GM12801 (cell line): ENCODE measurements around the gene MELTF.

Experiments used
- TF ChIP-seq, protein P1 (sequence below): IDR thresholded peaks from one replicate; pipeline ENCODE4 v1.5.1; 2011; ENCODE audit warnings: control low read depth; ENCODE audit not compliant: insufficient read length; ENCODE audit errors: extremely low read depth

The MELTF gene

DNA sequence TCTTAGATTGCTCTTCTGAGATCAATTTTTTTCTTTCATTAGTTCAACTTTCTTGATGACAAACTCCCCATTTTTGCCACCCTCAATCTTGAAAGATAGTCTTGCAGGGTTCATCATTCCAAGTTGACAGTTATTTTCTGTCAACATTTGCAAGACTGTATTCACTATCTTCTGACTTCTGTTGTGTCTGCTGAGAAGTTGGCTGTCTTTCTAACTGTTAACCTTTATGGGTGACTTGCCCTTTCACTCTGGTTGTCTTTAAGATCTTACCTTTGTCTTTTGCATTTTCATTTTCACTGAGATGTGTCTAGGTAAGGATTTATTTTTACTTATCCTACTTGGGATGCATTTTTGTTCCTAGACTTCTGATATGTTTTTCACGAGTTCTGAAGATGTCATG is 46.4 kb downstream of the MELTF start:
- TF ChIP-seq, protein P1, sequence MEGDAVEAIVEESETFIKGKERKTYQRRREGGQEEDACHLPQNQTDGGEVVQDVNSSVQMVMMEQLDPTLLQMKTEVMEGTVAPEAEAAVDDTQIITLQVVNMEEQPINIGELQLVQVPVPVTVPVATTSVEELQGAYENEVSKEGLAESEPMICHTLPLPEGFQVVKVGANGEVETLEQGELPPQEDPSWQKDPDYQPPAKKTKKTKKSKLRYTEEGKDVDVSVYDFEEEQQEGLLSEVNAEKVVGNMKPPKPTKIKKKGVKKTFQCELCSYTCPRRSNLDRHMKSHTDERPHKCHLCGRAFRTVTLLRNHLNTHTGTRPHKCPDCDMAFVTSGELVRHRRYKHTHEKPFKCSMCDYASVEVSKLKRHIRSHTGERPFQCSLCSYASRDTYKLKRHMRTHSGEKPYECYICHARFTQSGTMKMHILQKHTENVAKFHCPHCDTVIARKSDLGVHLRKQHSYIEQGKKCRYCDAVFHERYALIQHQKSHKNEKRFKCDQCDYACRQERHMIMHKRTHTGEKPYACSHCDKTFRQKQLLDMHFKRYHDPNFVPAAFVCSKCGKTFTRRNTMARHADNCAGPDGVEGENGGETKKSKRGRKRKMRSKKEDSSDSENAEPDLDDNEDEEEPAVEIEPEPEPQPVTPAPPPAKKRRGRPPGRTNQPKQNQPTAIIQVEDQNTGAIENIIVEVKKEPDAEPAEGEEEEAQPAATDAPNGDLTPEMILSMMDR = no peak

DNA sequence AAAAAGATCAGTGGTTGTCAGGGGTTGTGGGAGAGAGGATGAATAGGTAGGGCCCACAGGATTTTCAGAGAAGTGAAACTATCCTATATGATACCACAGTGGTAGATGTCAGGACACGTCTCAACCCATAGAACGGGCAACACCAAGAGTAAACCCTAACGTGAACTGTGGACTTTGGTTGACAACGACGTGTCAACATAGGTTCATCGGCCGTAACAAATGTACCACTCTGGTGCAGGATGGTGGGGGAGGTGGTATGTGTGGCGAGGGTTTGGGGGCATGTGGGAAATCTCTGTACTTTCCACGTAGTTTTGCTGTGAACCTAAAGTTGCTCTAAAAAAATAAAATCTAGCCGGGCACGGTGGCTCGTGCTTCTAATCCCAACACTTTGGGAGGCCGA is 48.0 kb downstream of the MELTF start:
- TF ChIP-seq, protein P1 = no peak

DNA sequence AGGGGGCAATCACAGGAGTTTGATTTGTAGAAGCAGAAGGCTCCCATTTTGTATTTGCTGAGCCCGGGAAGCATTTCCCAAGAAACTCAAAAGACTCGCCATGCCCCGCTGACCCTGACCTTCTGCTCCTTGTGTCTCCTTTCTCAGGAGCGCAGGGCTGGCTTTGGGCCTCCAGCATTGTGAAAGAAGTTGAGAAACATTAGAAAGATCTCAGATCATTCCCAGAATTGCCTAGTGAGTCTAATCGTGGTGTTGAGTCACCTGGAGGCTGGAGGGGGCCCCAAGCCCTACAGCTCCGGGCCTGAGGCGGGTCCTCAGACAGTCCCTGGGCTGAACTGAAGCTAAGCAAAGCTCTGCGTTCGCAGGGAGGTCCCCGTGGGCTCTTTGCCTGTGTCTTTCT is 50.1 kb downstream of the MELTF start:
- TF ChIP-seq, protein P1 = no peak

DNA sequence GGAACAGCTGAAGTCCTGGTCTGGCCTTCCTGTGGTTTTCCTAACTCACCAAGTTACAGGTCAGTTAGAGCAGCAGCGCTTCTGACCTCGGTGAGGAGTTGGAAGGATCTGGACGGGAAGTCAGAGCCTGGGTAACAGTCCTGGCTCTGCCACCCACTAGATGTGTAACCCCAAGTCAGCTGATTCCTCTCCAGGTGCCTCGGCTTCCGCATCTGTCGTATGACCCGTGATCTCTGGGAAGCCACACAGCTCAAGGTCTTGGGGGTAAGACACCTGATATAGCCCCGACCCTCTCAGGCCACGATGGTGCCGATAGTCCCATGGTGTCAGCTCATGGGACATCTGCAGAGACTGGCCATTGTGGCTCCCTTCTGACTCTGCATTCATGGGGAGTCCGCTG is 52.7 kb downstream of the MELTF start:
- TF ChIP-seq, protein P1 = no peak

DNA sequence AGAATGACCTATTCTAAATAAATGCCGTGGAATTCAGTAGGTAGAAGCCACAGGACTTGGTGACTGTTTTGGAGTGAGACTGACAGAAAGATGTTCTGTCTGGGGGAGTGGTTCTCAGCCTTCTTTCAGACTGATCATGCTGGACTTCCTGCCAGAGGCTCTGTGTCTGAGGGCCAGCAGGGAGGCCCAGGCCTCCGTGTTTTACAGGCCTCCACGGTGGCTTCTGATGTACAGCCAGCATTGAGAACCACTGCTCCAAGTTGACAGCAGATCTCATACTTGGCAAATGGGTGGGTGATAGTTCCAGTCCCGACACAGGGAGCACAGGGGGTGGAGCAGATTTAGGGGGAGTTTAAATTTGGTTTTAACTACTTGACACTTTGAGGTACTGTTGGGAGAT is 54.3 kb downstream of the MELTF start:
- TF ChIP-seq, protein P1 = no peak

DNA sequence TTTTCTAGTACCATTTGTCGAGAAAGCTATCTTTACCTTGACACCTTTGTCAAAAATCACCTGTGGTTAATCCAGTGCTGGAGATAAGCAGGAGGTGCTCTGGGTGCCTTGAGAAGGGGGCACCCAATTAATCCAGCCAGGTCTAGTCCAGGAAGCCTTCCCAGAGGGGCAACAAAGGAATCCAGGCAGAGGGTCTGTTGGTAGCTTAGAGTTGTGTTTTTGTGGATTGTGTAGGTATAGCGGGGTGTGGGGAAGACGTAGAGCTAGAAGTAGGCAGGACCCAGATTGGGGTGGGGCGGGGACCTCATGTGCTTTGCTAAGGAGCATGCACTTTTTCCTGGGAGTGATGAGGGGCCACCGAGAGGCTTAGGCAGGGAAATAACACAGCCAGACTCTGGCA is 55.0 kb downstream of the MELTF start:
- TF ChIP-seq, protein P1 = no peak

DNA sequence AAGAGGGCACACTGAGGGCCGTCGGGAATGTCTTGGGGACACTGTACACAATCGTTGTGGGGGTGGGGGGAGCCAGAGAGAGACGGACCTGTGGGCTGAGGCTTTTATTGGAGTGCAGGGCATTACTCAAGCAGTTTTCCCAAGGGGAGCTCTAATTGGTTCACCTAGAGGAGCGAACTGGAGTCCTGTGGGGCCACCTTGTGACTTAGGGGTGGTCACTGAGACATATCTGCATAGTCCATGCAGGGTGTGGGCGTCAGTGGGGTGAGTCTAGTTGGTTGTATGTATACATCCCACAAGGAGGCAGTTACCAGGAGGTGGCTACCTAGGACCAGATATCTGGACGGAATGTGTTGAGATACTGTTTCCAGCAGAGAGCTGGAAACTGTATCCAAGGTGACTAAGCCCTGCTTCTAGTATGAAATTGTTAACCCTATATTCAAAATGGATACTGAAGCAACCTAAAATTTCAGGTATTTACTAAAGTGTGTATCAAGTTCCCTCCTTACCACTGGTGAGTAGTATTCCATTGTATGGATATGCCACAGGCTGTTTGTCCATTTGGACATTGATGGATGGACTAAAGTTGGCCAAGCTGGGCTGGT is 58.4 kb downstream of the MELTF start:
- TF ChIP-seq, protein P1 = no peak
